Astrocyte (in vitro differentiated cells and primary cell): Measurements from ENCODE around the gene CPLX4.

ENCODE experiments used
- CTCF ChIP-seq: IDR thresholded peaks from 2 replicates; pipeline ENCODE4 v1.5.1; 2011; ENCODE audit warnings: low read depth, mild to moderate bottlenecking, inconsistent platforms, low read length, moderate library complexity; ENCODE audit not compliant: insufficient read depth
- EZH2 ChIP-seq: IDR thresholded peaks from 2 replicates; pipeline ENCODE4 v1.6.1; 2012; ENCODE audit warnings: mild to moderate bottlenecking, low read length, inconsistent platforms; ENCODE audit not compliant: insufficient read depth

GRCh38 chr18:59323931-59324622 is 5.6 kb upstream of the CPLX4 start:
- TF ChIP-seq CTCF (no peak), EZH2 (no peak)
